GM18861 (cell line): ENCODE data around the gene STPG4.

ENCODE experiments used
- ATAC-seq: cut with Tn5 transposase; IDR thresholded peaks from one replicate; pipeline ENCODE4 v1.9.1; 2021; ENCODE audit not compliant: unreplicated experiment

STPG4 gene

GRCh38 chr2:47073217-47073616, 81.9 kb downstream of the STPG4 start:
- no peak for ATAC-seq

DNA sequence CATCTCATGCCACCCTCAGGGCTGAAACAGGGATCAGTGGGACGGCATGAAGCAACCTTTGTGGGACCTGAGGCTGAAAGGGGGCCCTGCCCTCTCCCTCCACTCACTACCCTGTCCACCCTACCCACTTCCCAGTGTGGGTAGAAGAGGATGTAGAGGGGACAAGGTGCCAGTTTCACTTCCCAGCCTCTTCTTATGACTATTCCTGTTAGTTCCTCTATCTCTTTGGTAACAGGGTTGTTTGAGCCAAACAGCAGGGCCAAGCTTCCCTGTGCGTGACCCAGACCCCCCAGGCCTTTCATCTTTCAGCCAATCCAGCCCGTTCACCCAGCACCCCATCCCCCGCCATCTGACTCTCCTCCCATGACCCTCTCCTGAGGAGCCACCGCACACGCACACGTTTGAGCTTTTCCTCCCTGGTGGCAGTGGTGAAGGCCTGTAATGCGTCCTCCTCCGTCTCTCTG, 82.3 kb downstream of the STPG4 start:
- ATAC-seq = no peak

- no peak for ATAC-seq
Measured at GRCh38 chr2:47072018-47072691, 83.0 kb downstream of the STPG4 start.

DNA sequence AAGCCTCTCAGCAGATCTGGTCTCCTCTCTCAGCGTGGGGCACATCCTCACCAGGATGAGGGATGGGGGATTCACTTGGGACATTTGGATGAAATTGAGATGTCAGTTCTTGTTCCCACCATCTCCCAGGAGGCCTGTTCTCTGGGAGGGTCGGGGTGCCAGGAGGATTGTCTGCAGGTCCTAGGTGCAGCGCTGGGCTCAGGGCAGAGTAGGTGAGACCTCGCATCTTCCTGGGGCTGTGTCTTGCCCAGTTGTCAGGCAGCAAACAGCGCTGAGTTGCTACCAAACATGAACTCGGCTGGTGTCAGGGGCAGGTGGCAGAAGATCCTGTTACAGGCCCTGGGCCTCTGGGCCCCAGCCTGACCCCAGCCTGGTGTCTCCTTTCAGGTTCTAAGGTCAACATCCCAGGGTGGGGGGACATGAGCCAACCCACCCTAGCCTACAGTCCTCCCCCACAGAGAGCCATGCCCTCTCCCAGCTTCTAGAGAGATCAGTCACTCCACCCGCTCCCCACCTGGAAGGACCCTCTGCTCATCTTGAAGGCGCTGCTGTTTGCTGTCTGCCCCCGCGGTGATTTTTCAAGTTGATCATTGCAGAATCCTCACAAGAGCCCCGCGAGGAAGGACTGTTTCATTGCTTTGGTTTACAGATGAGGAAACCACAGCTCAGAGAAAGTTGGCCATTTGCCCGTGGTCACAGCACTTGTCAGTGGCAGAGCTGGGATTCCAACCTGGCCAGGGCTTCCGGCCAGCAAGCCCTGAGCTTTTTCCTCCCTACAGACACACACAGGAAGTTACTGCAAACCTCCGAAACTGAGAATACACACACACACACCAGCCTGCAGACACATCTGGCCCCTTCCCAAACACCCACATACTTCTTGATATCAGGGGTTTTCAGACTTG, 83.9 kb downstream of the STPG4 start:
- ATAC-seq = peak; percentile 86

GRCh38 chr2:47070155-47070919, 84.8 kb downstream of the STPG4 start:
- no peak for ATAC-seq

- ATAC-seq = no peak
Measured at GRCh38 chr2:47069628-47070154, 85.4 kb downstream of the STPG4 start.

DNA sequence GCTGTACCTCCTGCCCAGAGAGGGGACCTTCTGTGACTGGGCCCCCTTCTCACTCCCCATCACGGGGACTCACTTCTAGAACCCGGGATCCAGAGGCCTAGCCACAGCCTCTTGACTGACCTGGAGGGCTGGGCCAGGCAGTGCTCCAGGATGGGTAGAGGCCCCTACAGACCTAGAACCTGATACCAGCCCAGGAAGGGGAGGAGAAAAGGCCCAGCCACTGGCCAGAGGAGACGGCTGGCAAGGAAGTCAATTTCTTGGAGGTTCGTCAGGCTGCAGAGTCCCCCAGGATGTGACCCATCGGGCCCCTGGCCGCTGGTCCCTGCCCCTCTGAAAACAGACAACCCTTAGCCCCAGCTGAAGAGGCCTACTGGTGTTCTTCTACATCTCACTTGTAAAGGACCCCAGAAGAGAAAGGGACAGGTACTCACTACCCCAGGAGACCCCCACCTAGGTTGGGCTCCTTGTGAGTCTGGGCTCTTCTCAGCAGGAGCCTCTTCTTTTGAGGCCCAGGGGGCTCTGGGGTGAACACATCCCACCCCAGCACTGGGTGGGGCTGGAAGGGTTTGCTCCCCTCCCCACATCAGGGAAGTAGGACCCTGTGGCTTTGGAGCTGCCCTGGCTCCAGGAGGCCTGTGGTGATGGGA, 86.0 kb downstream of the STPG4 start:
- ATAC-seq = no peak

GRCh38 chr2:47067788-47068407, 87.2 kb downstream of the STPG4 start:
- no peak for ATAC-seq

DNA sequence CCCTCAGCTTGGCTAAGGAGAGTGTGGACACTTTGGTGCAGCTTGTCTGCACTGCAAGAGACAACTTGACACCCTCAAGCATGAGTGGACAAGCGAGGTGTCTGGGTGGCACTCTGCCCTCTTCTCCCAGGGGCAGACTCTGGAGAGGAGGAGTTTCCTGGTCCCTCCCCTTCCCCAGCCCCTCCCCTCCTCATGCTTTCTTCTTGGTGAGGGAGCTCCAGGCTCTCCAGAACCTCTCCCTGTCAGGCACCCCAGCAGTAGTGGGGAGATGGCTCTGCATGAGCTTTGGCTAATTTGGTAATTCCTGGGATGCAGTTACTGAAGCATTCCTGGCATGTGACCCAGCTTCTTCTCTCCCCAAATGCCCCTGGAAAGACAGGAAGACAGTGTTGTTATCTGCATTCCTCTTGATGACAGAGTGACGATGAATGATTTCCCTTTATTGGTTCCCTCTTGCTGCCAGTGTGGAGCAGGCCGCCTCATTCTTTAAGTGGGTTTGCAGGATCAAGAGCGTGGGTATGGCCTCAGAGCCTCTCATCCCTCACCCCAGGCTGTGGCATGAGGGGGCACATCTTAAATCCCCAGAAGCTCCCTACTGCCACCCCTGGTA, 89.2 kb downstream of the STPG4 start:
- no peak for ATAC-seq

GRCh38 chr2:47065343-47065742, 89.8 kb downstream of the STPG4 start:
- ATAC-seq = no peak

GRCh38 chr2:47064106-47064505, 91.0 kb downstream of the STPG4 start:
- no peak for ATAC-seq

- no peak for ATAC-seq
Measured at GRCh38 chr2:47063538-47063930, 91.6 kb downstream of the STPG4 start.

- no peak for ATAC-seq
Measured at GRCh38 chr2:47062681-47063537, 92.2 kb downstream of the STPG4 start.

GRCh38 chr2:47061944-47062678, 93.0 kb downstream of the STPG4 start:
- ATAC-seq = no peak

GRCh38 chr2:47060652-47061170, 94.4 kb downstream of the STPG4 start:
- ATAC-seq = no peak

- no peak for ATAC-seq
Measured at GRCh38 chr2:47058003-47058931, 96.8 kb downstream of the STPG4 start.

DNA sequence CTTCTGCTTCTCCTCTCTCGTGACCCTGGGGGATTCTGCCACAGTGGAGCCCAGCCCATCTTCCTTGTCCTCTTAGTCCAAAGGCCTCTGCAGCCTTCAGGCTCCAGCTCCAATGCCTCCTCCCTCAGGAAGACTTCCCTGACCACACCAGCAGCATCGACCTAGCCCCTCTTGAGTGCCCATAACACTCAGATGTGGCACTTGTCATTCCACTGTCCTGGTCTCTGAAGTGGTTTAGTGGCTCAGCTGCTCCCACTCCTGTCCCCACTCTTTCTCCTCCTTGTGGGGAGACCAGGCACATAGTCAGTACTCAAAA, 97.5 kb downstream of the STPG4 start:
- no peak for ATAC-seq
